BE2C (cell line): Measurements from ENCODE around the gene HES7.
A peak's percentile ranks its signal among the peaks of the same experiment; 100 is the strongest.

ENCODE experiments used
- DNase-seq: peaks from one replicate; pipeline ENCODE4 v3.0.0-alpha.2; 2020
- H3K27me3 ChIP-seq: fragments of 250-450 bp; sonication (Bioruptor Pico); 2 replicates; pipeline ENCODE4 v1.5.1; 2020; ENCODE audit warnings: mild to moderate bottlenecking
- H3K36me3 ChIP-seq: fragments of 250-450 bp; sonication (Bioruptor Pico); 2 replicates; pipeline ENCODE4 v1.5.1; 2020; ENCODE audit warnings: mild to moderate bottlenecking
- H3K4me1 ChIP-seq: fragments of 250-450 bp; sonication (Bioruptor Pico); 2 replicates; pipeline ENCODE4 v1.5.1; 2020
- H3K4me3 ChIP-seq: 2 replicates; pipeline ENCODE4 v1.5.1; 2011; ENCODE audit warnings: low read depth, low read length
- H3K9me3 ChIP-seq: fragments of 250-450 bp; sonication (Bioruptor Pico); 2 replicates; pipeline ENCODE4 v1.5.1; 2020
- CTCF ChIP-seq: IDR thresholded peaks from 2 replicates; pipeline ENCODE4 v1.5.1; 2012; ENCODE audit warnings: mild to moderate bottlenecking, low read depth, low read length

HES7 gene

DNA sequence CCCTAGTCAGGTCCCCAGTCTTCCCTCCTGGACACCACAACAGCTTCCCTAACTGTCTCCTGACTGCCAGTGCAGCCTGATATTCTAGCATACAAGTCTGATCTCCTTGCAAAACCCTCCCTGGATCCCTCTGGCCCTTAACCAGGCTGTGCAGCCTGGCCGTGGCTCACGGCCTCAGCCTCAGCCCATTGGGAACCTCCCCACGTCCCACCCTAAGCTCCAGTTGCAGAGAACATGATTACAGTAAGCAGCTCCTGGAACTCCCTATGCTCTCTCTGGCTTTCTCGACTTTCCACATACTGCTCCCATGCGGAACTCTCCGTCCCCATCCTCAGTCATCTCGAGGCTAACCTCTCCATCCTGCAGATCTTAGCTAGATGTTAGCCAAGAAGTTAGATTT lies 49.4 kb downstream of the HES7 start:
- Histone ChIP-seq H3K36me3 (no peaks in the 10 kb centered on the region), H3K4me1 (no peaks in the 10 kb centered on the region), H3K4me3 (no peak overlapping the region), H3K27me3 (peaks cover 31% of the 10 kb centered on the region), H3K9me3 (no peaks in the 10 kb centered on the region)
- DNase-seq = no peak
- no peak for TF ChIP-seq CTCF

DNA sequence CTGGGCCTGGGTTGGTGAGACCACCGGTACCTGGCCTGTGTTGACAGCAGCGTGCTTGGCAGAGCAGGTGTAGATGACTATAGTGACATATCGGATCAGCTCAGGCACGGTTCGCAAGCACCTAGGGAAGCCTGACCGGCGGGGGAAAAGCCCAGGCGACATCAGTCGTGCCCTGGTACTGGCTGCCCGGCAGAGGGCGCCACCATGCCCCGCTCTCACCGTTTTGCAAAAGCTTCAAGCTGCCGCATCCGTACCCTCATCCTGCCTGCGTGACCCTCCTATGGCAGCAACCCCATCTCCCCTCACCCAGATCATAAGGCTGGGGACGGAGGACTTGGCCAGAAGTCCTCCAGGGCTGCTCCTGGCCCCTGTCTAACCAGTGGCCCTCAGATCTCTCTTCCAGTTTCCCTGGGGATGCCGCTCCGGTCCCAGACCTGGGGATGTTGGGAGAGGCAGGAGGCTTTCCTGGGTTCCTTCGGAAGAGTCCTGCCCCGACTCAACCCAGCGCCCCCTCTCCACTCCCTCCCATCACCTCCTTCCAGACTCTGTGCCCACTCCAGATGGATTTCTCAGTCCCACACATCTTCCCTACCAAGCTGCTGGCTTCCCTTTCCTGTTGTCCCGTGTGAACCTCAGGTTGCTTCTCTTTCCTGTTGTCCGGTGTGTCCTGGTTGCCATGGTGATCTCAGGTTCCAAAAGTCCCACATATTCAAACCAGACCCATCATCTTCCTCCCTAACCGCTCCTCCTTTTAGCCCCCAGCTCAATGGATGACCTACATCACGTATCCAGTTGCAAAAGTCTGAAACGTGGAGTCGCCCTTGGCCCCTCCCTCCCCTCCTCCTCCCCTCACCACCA lies 50.0 kb downstream of the HES7 start:
- no peak overlapping the region for H3K4me3 ChIP-seq
- TF ChIP-seq CTCF = peak; percentile 73

GRCh38 chr17:8072729-8073461 lies 51.0 kb downstream of the HES7 start:
- no peak for DNase-seq
- Histone ChIP-seq H3K27me3 (peaks cover 31% of the 10 kb centered on the region), H3K9me3 (no peaks in the 10 kb centered on the region), H3K4me1 (no peaks in the 10 kb centered on the region), H3K36me3 (no peaks in the 10 kb centered on the region), H3K4me3 (no peak overlapping the region)
- no peak for TF ChIP-seq CTCF

More for the DNA sequence above, 50.0 kb downstream of the HES7 start:
- peaks cover 31% of the 10 kb centered on the region for H3K27me3 ChIP-seq
- no peaks in the 10 kb centered on the region for H3K4me1 ChIP-seq
- no peaks in the 10 kb centered on the region for H3K36me3 ChIP-seq
- DNase-seq = peak; percentile 74
- no peaks in the 10 kb centered on the region for H3K9me3 ChIP-seq

DNA sequence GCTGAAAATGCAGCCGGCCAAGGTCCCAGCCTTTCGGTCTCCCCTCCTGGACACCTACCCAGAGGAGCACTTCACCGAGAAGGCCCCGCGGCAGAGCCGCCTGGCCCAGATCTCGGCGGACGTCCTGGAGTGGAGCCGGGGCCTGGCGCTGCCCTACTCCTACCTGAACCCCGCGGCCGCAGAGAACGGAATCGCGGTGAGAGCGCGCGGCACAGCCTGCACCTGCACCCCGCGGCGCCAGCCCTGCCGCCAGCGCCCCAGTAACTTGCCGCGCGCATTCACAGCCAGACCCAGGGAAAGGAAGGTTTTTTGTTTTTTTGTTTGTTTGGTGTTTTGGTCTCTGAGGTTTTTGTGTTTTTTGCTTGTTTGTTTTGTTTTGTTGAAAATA lies 51.6 kb downstream of the HES7 start:
- Histone ChIP-seq H3K27me3 (peaks cover 31% of the 10 kb centered on the region), H3K4me1 (no peaks in the 10 kb centered on the region), H3K9me3 (no peaks in the 10 kb centered on the region), H3K4me3 (no peak overlapping the region), H3K36me3 (no peaks in the 10 kb centered on the region)
- DNase-seq = no peak
- TF ChIP-seq CTCF = no peak

- no peak for TF ChIP-seq CTCF
- H3K36me3 ChIP-seq = no peaks in the 10 kb centered on the region
- no peaks in the 10 kb centered on the region for H3K4me1 ChIP-seq
- no peak overlapping the region for H3K4me3 ChIP-seq
- no peak for DNase-seq
- peaks cover 31% of the 10 kb centered on the region for H3K27me3 ChIP-seq
- H3K9me3 ChIP-seq = no peaks in the 10 kb centered on the region
Measured at GRCh38 chr17:8071496-8071895, 52.4 kb downstream of the HES7 start.
